ENCODE data around the gene GRN. TPM values are rescaled to one million over a fixed set of nuclear protein-coding genes. Genes with fewer than 3 reads are reported as not detected.
A peak's percentile ranks its signal among the peaks of the same experiment; 100 is the strongest.

GRN gene
- total and polyA plus RNA-seq, 9 of the 15 experiments (the other 6 are each of a cell fraction or from before 2014, with no cell fraction given) = 5.4 to 75.3 (median 20.7) TPM

DNA sequence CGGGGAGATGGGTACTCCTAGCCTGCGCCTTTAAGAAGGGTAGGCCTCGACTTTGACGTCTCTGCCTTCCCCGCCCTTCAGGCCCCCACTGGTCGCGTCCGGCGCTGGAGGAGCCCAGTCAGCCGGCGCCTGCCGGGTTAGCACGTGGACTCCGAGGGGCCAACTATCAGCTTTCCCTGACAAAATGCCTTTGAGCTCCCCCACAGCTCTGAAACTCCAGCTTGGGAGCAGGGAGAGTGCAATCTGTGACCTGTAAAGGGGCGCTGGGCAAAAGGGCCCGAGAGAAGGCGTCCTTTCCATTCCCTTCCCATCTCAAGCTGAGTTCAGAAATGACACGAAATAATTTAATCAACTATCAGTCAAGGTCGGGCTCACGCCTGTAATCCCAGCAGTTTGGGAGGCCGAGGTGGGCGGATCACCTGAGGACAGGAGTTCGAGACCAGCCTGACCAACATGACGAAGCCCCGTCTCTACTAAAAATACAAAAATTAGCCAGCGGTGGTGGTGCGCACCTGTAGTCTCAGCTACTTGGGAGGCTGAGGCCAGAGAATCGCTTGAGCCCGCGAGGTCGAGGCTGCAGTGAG lies 18.1 kb upstream of the GRN start (continued):
- TF ChIP-seq, protein P1, sequence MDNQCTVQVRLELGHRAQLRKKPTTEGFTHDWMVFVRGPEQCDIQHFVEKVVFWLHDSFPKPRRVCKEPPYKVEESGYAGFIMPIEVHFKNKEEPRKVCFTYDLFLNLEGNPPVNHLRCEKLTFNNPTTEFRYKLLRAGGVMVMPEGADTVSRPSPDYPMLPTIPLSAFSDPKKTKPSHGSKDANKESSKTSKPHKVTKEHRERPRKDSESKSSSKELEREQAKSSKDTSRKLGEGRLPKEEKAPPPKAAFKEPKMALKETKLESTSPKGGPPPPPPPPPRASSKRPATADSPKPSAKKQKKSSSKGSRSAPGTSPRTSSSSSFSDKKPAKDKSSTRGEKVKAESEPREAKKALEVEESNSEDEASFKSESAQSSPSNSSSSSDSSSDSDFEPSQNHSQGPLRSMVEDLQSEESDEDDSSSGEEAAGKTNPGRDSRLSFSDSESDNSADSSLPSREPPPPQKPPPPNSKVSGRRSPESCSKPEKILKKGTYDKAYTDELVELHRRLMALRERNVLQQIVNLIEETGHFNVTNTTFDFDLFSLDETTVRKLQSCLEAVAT (IDR thresholded peaks at IDR 0.05) = no peak
- peak; percentile 36; the same call in 1 of the 2 replicates for TF ChIP-seq CREB1 (IDR thresholded peaks at IDR 0.05)
- TF ChIP-seq CREB1 (CRISPR knock-in tag; IDR thresholded peaks at IDR 0.05) = peak; percentile 46; the same call in 1 of the 2 replicates
- peak; percentile 61; the same call in 1 of the 2 replicates for TF ChIP-seq RAD51 (IDR thresholded peaks at IDR 0.05; ENCODE audit: borderline replicate concordance, low read depth)
- peak; percentile 90 for TF ChIP-seq NEUROD1 (IDR thresholded peaks at IDR 0.05; ENCODE audit: borderline replicate concordance, low read depth, low read length, partially characterized antibody)
- TF ChIP-seq, protein P2, sequence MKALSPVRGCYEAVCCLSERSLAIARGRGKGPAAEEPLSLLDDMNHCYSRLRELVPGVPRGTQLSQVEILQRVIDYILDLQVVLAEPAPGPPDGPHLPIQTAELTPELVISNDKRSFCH (CRISPR knock-in tag; IDR thresholded peaks at IDR 0.05) = no peak
- TF ChIP-seq, protein P2 (tag; IDR thresholded peaks at IDR 0.05) = no peak
- no peak for TF ChIP-seq HIVEP1 (CRISPR knock-in tag; IDR thresholded peaks at IDR 0.05)
- TF ChIP-seq PTRF (tag; IDR thresholded peaks at IDR 0.05) = no peak
- TF ChIP-seq, protein P3, sequence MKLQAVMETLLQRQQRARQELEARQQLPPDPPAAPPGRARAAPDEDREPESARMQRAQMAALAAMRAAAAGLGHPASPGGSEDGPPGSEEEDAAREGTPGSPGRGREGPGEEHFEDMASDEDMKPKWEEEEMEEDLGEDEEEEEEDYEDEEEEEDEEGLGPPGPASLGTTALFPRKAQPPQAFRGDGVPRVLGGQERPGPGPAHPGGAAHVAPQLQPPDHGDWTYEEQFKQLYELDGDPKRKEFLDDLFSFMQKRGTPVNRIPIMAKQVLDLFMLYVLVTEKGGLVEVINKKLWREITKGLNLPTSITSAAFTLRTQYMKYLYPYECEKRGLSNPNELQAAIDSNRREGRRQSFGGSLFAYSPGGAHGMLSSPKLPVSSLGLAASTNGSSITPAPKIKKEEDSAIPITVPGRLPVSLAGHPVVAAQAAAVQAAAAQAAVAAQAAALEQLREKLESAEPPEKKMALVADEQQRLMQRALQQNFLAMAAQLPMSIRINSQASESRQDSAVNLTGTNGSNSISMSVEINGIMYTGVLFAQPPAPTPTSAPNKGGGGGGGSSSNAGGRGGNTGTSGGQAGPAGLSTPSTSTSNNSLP (IDR thresholded peaks at IDR 0.05; ENCODE audit: borderline replicate concordance, low read depth, low read length) = no peak
- TF ChIP-seq ARNT (IDR thresholded peaks at IDR 0.05) = 0 out of 4 replicates have a peak, but pooled peaks of 1 of the 2 experiments have one; percentile 56
- TF ChIP-seq ESRRA (IDR thresholded peaks at IDR 0.05; ENCODE audit: borderline replicate concordance, low read depth) = peak; percentile 30; the same call in 1 of the 2 replicates
- 0 out of 4 replicates have a peak, but pooled peaks of 1 of the 2 experiments have one; percentile 27 for TF ChIP-seq RCOR1 (IDR thresholded peaks at IDR 0.05; ENCODE audit: borderline replicate concordance in 1 of 2, low read depth in 2 of 2, low read length in 2 of 2)
- peak; percentile 93 for TF ChIP-seq CCNT2 (IDR thresholded peaks at IDR 0.05; ENCODE audit: borderline replicate concordance, extremely low read depth, insufficient read length, low read depth, low read length)
- no peak for TF ChIP-seq ATF1 (CRISPR knock-in tag; IDR thresholded peaks at IDR 0.05)
- peak; percentile 65 for TF ChIP-seq ATF1 (tag; IDR thresholded peaks at IDR 0.05)
- TF ChIP-seq HDAC1 (IDR thresholded peaks at IDR 0.05) = peak in 1 of 2 experiments; percentile 78; a peak in 2 of 4 replicates
- peak; percentile 99 for TF ChIP-seq ZNF408 (CRISPR knock-in tag; IDR thresholded peaks at IDR 0.05; ENCODE audit: low read depth)
- TF ChIP-seq, protein P4, sequence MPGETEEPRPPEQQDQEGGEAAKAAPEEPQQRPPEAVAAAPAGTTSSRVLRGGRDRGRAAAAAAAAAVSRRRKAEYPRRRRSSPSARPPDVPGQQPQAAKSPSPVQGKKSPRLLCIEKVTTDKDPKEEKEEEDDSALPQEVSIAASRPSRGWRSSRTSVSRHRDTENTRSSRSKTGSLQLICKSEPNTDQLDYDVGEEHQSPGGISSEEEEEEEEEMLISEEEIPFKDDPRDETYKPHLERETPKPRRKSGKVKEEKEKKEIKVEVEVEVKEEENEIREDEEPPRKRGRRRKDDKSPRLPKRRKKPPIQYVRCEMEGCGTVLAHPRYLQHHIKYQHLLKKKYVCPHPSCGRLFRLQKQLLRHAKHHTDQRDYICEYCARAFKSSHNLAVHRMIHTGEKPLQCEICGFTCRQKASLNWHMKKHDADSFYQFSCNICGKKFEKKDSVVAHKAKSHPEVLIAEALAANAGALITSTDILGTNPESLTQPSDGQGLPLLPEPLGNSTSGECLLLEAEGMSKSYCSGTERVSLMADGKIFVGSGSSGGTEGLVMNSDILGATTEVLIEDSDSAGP (CRISPR knock-in tag; IDR thresholded peaks at IDR 0.05) = peak; percentile 82; the same call in 1 of the 2 replicates
- no peak for TF ChIP-seq TSC22D4 (tag; IDR thresholded peaks at IDR 0.05)
- TF ChIP-seq MCM5 (IDR thresholded peaks at IDR 0.05; ENCODE audit: low read depth) = no peak
- TF ChIP-seq, protein P5, sequence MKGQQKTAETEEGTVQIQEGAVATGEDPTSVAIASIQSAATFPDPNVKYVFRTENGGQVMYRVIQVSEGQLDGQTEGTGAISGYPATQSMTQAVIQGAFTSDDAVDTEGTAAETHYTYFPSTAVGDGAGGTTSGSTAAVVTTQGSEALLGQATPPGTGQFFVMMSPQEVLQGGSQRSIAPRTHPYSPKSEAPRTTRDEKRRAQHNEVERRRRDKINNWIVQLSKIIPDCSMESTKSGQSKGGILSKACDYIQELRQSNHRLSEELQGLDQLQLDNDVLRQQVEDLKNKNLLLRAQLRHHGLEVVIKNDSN (CRISPR knock-in tag; IDR thresholded peaks at IDR 0.05) = peak; percentile 78

Data from K562 (cell line).